MM.1S (cell line): ENCODE data around the gene MOAP1.
A peak's percentile ranks its signal among the peaks of the same experiment; 100 is the strongest.
"Not testable (repeated sequence)": the region's sequence is repeated elsewhere in the genome, so short reads cannot be mapped to it uniquely, and the experiment has no call there.

Source experiments
- DNase-seq: peaks from one replicate; pipeline ENCODE4 v3.0.0-alpha.2; 2015
- H2AFZ ChIP-seq: fragments of 300-600 bp; sonication (generic); 2 replicates; pipeline ENCODE4 v1.6.0; 2016; ENCODE audit warnings: antibody characterized with exemption, low read length
- H3F3A ChIP-seq: fragments of 300-600 bp; sonication (generic); 2 replicates; pipeline ENCODE4 v1.6.1; 2016; ENCODE audit warnings: mild to moderate bottlenecking, antibody characterized with exemption, low read length, moderate library complexity, mixed read lengths; ENCODE audit not compliant: insufficient read depth
- H3K27ac ChIP-seq: fragments of 300-600 bp; sonication (generic); 2 replicates; pipeline ENCODE4 v1.5.1; 2016; ENCODE audit warnings: mild to moderate bottlenecking, low read length
- H3K27me3 ChIP-seq: fragments of 300-600 bp; sonication (generic); replicated peaks from 2 replicates; pipeline ENCODE4 v1.6.0; 2016; ENCODE audit warnings: low read length; ENCODE audit not compliant: insufficient read depth
- H3K36me3 ChIP-seq: fragments of 300-600 bp; sonication (generic); replicated peaks from 2 replicates; pipeline ENCODE4 v1.6.1; 2016; ENCODE audit warnings: mild to moderate bottlenecking, low read length, mixed read lengths; ENCODE audit not compliant: insufficient read depth
- H3K4me1 ChIP-seq: fragments of 300-600 bp; sonication (generic); 2 replicates; pipeline ENCODE4 v1.6.1; 2016; ENCODE audit warnings: low read length, mixed read lengths
- H3K4me2 ChIP-seq: fragments of 300-600 bp; sonication (generic); 2 replicates; pipeline ENCODE4 v1.6.0; 2016; ENCODE audit warnings: low read depth, low read length
- H3K4me3 ChIP-seq: fragments of 300-600 bp; sonication (generic); 2 replicates; pipeline ENCODE4 v1.5.1; 2016; ENCODE audit warnings: low read length, mixed read lengths
- H3K79me2 ChIP-seq: fragments of 300-600 bp; sonication (generic); 2 replicates; pipeline ENCODE4 v1.6.1; 2016; ENCODE audit warnings: mixed run types, low read length, mixed read lengths
- H3K9ac ChIP-seq: fragments of 300-600 bp; sonication (generic); 2 replicates; pipeline ENCODE4 v1.6.1; 2016; ENCODE audit warnings: low read length, mixed read lengths
- H3K9me2 ChIP-seq: fragments of 300-600 bp; sonication (generic); replicated peaks from 2 replicates; pipeline ENCODE4 v1.6.1; 2016; ENCODE audit warnings: mild to moderate bottlenecking, low read length, mixed read lengths; ENCODE audit not compliant: insufficient read depth
- H3K9me3 ChIP-seq: fragments of 300-600 bp; sonication (generic); replicated peaks from 2 replicates; pipeline ENCODE4 v1.6.1; 2016; ENCODE audit warnings: mild to moderate bottlenecking, low read length, mixed read lengths; ENCODE audit not compliant: insufficient read depth
- H4K20me1 ChIP-seq: fragments of 300-600 bp; sonication (generic); 2 replicates; pipeline ENCODE4 v1.6.1; 2016; ENCODE audit warnings: mild to moderate bottlenecking, low read length, moderate library complexity, mixed read lengths; ENCODE audit not compliant: insufficient read depth
- CTCF ChIP-seq: fragments of 300-600 bp; sonication (generic); IDR thresholded peaks from 2 replicates; pipeline ENCODE4 v1.5.1; 2016; ENCODE audit warnings: antibody characterized with exemption, low read length, mixed read lengths
- EZH2 ChIP-seq: fragments of 300-600 bp; sonication (generic); optimal IDR thresholded peaks from 2 replicates; pipeline ENCODE3; 2017; ENCODE audit warnings: low read depth, mild to moderate bottlenecking, antibody characterized with exemption, low read length, mixed read lengths
- EZH2phosphoT487 ChIP-seq: fragments of 300-600 bp; sonication (generic); IDR thresholded peaks from 2 replicates; pipeline ENCODE4 v1.6.1; 2018; ENCODE audit warnings: antibody characterized with exemption, low read length

Gene MOAP1

GRCh38 chr14:93163564-93163963 lies 21.1 kb downstream of the MOAP1 start:
- H3K36me3 ChIP-seq = no peaks in the 10 kb centered on the region
- H3K9ac ChIP-seq = no peak overlapping the region
- no peak overlapping the region for H3K4me3 ChIP-seq
- no peak overlapping the region for H3K27ac ChIP-seq
- H2AFZ ChIP-seq = no peak overlapping the region
- H3K79me2 ChIP-seq = no peaks in the 10 kb centered on the region
- peak; percentile 79 for DNase-seq
- no peaks in the 10 kb centered on the region for H3F3A ChIP-seq
- H3K27me3 ChIP-seq = no peaks in the 10 kb centered on the region
- no peaks in the 10 kb centered on the region for H3K4me1 ChIP-seq
- no peaks in the 10 kb centered on the region for H4K20me1 ChIP-seq
- no peak overlapping the region for H3K4me2 ChIP-seq
- H3K9me2 ChIP-seq = no peaks in the 10 kb centered on the region
- TF ChIP-seq CTCF = peak; percentile 22
- TF ChIP-seq EZH2 = no peak
- H3K9me3 ChIP-seq = no peaks in the 10 kb centered on the region

- H2AFZ ChIP-seq = no peak overlapping the region
- TF ChIP-seq CTCF = no peak
- TF ChIP-seq EZH2 = no peak
- no peak for TF ChIP-seq EZH2phosphoT487
- H3F3A ChIP-seq = no peaks in the 10 kb centered on the region
- H3K4me3 ChIP-seq = no peak overlapping the region
- H3K79me2 ChIP-seq = no peaks in the 10 kb centered on the region
- H3K9me2 ChIP-seq = no peaks in the 10 kb centered on the region
- no peaks in the 10 kb centered on the region for H3K4me1 ChIP-seq
- H3K4me2 ChIP-seq = no peak overlapping the region
- no peaks in the 10 kb centered on the region for H3K36me3 ChIP-seq
- no peak overlapping the region for H3K27ac ChIP-seq
- H3K9ac ChIP-seq = no peak overlapping the region
- no peaks in the 10 kb centered on the region for H3K27me3 ChIP-seq
- H4K20me1 ChIP-seq = no peaks in the 10 kb centered on the region
- H3K9me3 ChIP-seq = no peaks in the 10 kb centered on the region
- no peak for DNase-seq
Observed at GRCh38 chr14:93161411-93161940, 23.2 kb downstream of the MOAP1 start.

GRCh38 chr14:93160353-93160801 lies 24.3 kb downstream of the MOAP1 start:
- no peak overlapping the region for H2AFZ ChIP-seq
- H3K27me3 ChIP-seq = no peaks in the 10 kb centered on the region

GRCh38 chr14:93159625-93160352 lies 24.9 kb downstream of the MOAP1 start:
- H3K4me3 ChIP-seq, H3K36me3 ChIP-seq, H4K20me1 ChIP-seq, H3K9ac ChIP-seq, H3K27ac ChIP-seq, H3K79me2 ChIP-seq, H3K27me3 ChIP-seq, H3K4me2 ChIP-seq, H3K4me1 ChIP-seq, H3K9me2 ChIP-seq, H2AFZ ChIP-seq, H3K9me3 ChIP-seq, DNase-seq, H3F3A ChIP-seq: not testable (repeated sequence)

More at GRCh38 chr14:93160353-93160801, 24.3 kb downstream of the MOAP1 start:
- H3K36me3 ChIP-seq = no peaks in the 10 kb centered on the region
- H3K79me2 ChIP-seq = no peaks in the 10 kb centered on the region
- H3K4me1 ChIP-seq = no peaks in the 10 kb centered on the region
- DNase-seq = no peak
- H3K4me2 ChIP-seq = no peak overlapping the region
- no peak overlapping the region for H3K9ac ChIP-seq
- H3K9me2 ChIP-seq = no peaks in the 10 kb centered on the region
- no peaks in the 10 kb centered on the region for H3F3A ChIP-seq
- H3K27ac ChIP-seq = no peak overlapping the region
- no peak for TF ChIP-seq EZH2
- TF ChIP-seq CTCF = peak; percentile 20
- TF ChIP-seq EZH2phosphoT487 = no peak
- no peak overlapping the region for H3K4me3 ChIP-seq
- H3K9me3 ChIP-seq = no peaks in the 10 kb centered on the region
- H4K20me1 ChIP-seq = no peaks in the 10 kb centered on the region

- not testable (repeated sequence) for H3F3A ChIP-seq, H2AFZ ChIP-seq, H3K27me3 ChIP-seq, H3K9me2 ChIP-seq, H4K20me1 ChIP-seq, H3K9me3 ChIP-seq, DNase-seq, H3K36me3 ChIP-seq, H3K9ac ChIP-seq, H3K4me2 ChIP-seq, H3K79me2 ChIP-seq, H3K4me3 ChIP-seq, H3K4me1 ChIP-seq, H3K27ac ChIP-seq
Observed at GRCh38 chr14:93158349-93158748, 26.3 kb downstream of the MOAP1 start.
